ENCODE results near the gene KIFC3. TPM values are rescaled to one million over a fixed set of nuclear protein-coding genes. Genes with fewer than 3 reads are reported as not detected.
"Not testable (repeated sequence)": the region's sequence is repeated elsewhere in the genome, so short reads cannot be mapped to it uniquely, and the experiment has no call there.

KIFC3 gene
- total and polyA plus RNA-seq, 2 donors (not counting 1 experiment from before 2014, with no cell fraction given) = 0.07 to 0.67 TPM

- Mint-ChIP-seq H3K9me3 (ENCODE audit: insufficient read depth) (no peaks in the 10 kb centered on the region), H3K4me1 (no peaks in the 10 kb centered on the region), H3K27ac (no peak overlapping the region), H3K4me3 (no peak overlapping the region), H3K27me3 (no peaks in the 10 kb centered on the region)
- Histone ChIP-seq H3K27me3 (replicated peaks in 1 of 4; ENCODE audit: control extremely low read depth in 1 of 4, control insufficient read depth in 3 of 4, insufficient read depth in 4 of 4, low read length in 3 of 4) (no peaks in the 10 kb centered on the region), H3K4me1 (ENCODE audit: control insufficient read depth in 2 of 2, insufficient read depth in 2 of 2, low read length in 2 of 2) (no peaks in the 10 kb centered on the region), H2AFZ (ENCODE audit: insufficient read depth, low read depth, low read length, poor library complexity, severe bottlenecking) (no peak overlapping the region), H3K79me2 (ENCODE audit: control insufficient read depth, insufficient read depth, low read length) (no peaks in the 10 kb centered on the region), H3K4me2 (replicated peaks; ENCODE audit: low read depth, low read length, poor library complexity, severe bottlenecking) (no peak overlapping the region), H3K27ac (ENCODE audit: low read length in 2 of 2) (no peak overlapping the region), H3K4me3 (ENCODE audit: control extremely low read depth in 1 of 5, extremely low read depth in 1 of 5, insufficient read depth in 1 of 5, low read depth in 2 of 5, low read length in 4 of 5) (no peak overlapping the region), H4K20me1 (ENCODE audit: control insufficient read depth, insufficient read depth, low read length, poor library complexity, severe bottlenecking) (no peaks in the 10 kb centered on the region), H3K9ac (ENCODE audit: low read length) (no peak overlapping the region), H3K9me3 (ENCODE audit: control extremely low read depth in 1 of 3, control insufficient read depth in 2 of 3, insufficient read depth in 1 of 3, low read length in 2 of 3) (no peaks in the 10 kb centered on the region), H3K36me3 (replicated peaks in 1 of 2; ENCODE audit: control extremely low read depth in 1 of 2, control insufficient read depth in 1 of 2, extremely low read depth in 1 of 2, insufficient read depth in 2 of 2, low read length in 1 of 2) (peaks cover 0 to 3% of the 10 kb centered on the region in 2 experiments)
- intact Hi-C loops (cut with micrococcal nuclease) = no loop called here
- POLR2A ChIA-PET = no interaction called here
- ATAC-seq (ENCODE audit: low read depth) (no peak), DNase-seq (no peak)
- CTCF ChIA-PET = no interaction called here
- WGBS (ENCODE audit: insufficient coverage) = 94% methylated on average over 10 of the region's 12 CpGs
- TF ChIP-seq EZH2 (IDR thresholded peaks at IDR 0.05; ENCODE audit: borderline replicate concordance, insufficient read depth, low read depth, low read length, poor library complexity, severe bottlenecking) (no peak), CTCF (IDR thresholded peaks at IDR 0.05) (no peak)
Observed at GRCh38 chr16:57747496-57747895, 54.8 kb downstream of the KIFC3 start.

GRCh38 chr16:57747091-57747490 is 55.2 kb downstream of the KIFC3 start:
- no peak overlapping the region for H2AFZ ChIP-seq (ENCODE audit: insufficient read depth, low read depth, low read length, poor library complexity, severe bottlenecking)
- TF ChIP-seq CTCF (IDR thresholded peaks at IDR 0.05) (no peak), EZH2 (IDR thresholded peaks at IDR 0.05; ENCODE audit: borderline replicate concordance, insufficient read depth, low read depth, low read length, poor library complexity, severe bottlenecking) (no peak)
- CTCF ChIA-PET = no interaction called here
- no peak overlapping the region for H3K27ac Mint-ChIP-seq
- 100% methylated on average over 7 of the region's 7 CpGs for WGBS (ENCODE audit: insufficient coverage)
- no peak for ATAC-seq (ENCODE audit: low read depth)
- no peaks in the 10 kb centered on the region for H3K27me3 Mint-ChIP-seq
- no peak overlapping the region for H3K4me3 Mint-ChIP-seq
- no peaks in the 10 kb centered on the region for H3K9me3 ChIP-seq (ENCODE audit: control extremely low read depth in 1 of 3, control insufficient read depth in 2 of 3, insufficient read depth in 1 of 3, low read length in 2 of 3)
- no peaks in the 10 kb centered on the region for H3K4me1 ChIP-seq (ENCODE audit: control insufficient read depth in 2 of 2, insufficient read depth in 2 of 2, low read length in 2 of 2)
- no peak overlapping the region for H3K9ac ChIP-seq (ENCODE audit: low read length)
- H3K4me1 Mint-ChIP-seq = no peaks in the 10 kb centered on the region
- H3K9me3 Mint-ChIP-seq (ENCODE audit: insufficient read depth) = no peaks in the 10 kb centered on the region
- DNase-seq = no peak
- H3K79me2 ChIP-seq (ENCODE audit: control insufficient read depth, insufficient read depth, low read length) = no peaks in the 10 kb centered on the region
- H3K4me2 ChIP-seq (replicated peaks; ENCODE audit: low read depth, low read length, poor library complexity, severe bottlenecking) = no peak overlapping the region
- peaks cover 0 to 3% of the 10 kb centered on the region in 2 experiments for H3K36me3 ChIP-seq (replicated peaks in 1 of 2; ENCODE audit: control extremely low read depth in 1 of 2, control insufficient read depth in 1 of 2, extremely low read depth in 1 of 2, insufficient read depth in 2 of 2, low read length in 1 of 2)
- H3K27ac ChIP-seq (ENCODE audit: low read length in 2 of 2) = no peak overlapping the region
- H3K27me3 ChIP-seq (replicated peaks in 1 of 4; ENCODE audit: control extremely low read depth in 1 of 4, control insufficient read depth in 3 of 4, insufficient read depth in 4 of 4, low read length in 3 of 4) = no peaks in the 10 kb centered on the region
- no peaks in the 10 kb centered on the region for H4K20me1 ChIP-seq (ENCODE audit: control insufficient read depth, insufficient read depth, low read length, poor library complexity, severe bottlenecking)
- POLR2A ChIA-PET = no interaction called here
- no peak overlapping the region for H3K4me3 ChIP-seq (ENCODE audit: control extremely low read depth in 1 of 5, extremely low read depth in 1 of 5, insufficient read depth in 1 of 5, low read depth in 2 of 5, low read length in 4 of 5)
- intact Hi-C loops (cut with micrococcal nuclease) = no loop called here

- POLR2A ChIA-PET; H3K27me3 ChIP-seq (replicated peaks in 1 of 4; ENCODE audit: control extremely low read depth in 1 of 4, control insufficient read depth in 3 of 4, insufficient read depth in 4 of 4, low read length in 3 of 4); H3K4me1 Mint-ChIP-seq; H4K20me1 ChIP-seq (ENCODE audit: control insufficient read depth, insufficient read depth, low read length, poor library complexity, severe bottlenecking); H3K27ac Mint-ChIP-seq; H3K9ac ChIP-seq (ENCODE audit: low read length); H3K4me1 ChIP-seq (ENCODE audit: control insufficient read depth in 2 of 2, insufficient read depth in 2 of 2, low read length in 2 of 2); H3K4me3 Mint-ChIP-seq; H3K4me2 ChIP-seq (replicated peaks; ENCODE audit: low read depth, low read length, poor library complexity, severe bottlenecking); DNase-seq; H3K27me3 Mint-ChIP-seq; H3K4me3 ChIP-seq (ENCODE audit: control extremely low read depth in 1 of 5, extremely low read depth in 1 of 5, insufficient read depth in 1 of 5, low read depth in 2 of 5, low read length in 4 of 5); H2AFZ ChIP-seq (ENCODE audit: insufficient read depth, low read depth, low read length, poor library complexity, severe bottlenecking); H3K79me2 ChIP-seq (ENCODE audit: control insufficient read depth, insufficient read depth, low read length); CTCF ChIA-PET; H3K9me3 ChIP-seq (ENCODE audit: control extremely low read depth in 1 of 3, control insufficient read depth in 2 of 3, insufficient read depth in 1 of 3, low read length in 2 of 3); intact Hi-C loops (cut with micrococcal nuclease); H3K27ac ChIP-seq (ENCODE audit: low read length in 2 of 2); ATAC-seq (ENCODE audit: low read depth); H3K9me3 Mint-ChIP-seq (ENCODE audit: insufficient read depth); H3K36me3 ChIP-seq (replicated peaks in 1 of 2; ENCODE audit: control extremely low read depth in 1 of 2, control insufficient read depth in 1 of 2, extremely low read depth in 1 of 2, insufficient read depth in 2 of 2, low read length in 1 of 2): not testable (repeated sequence)
- WGBS (ENCODE audit: insufficient coverage) = 90% methylated on average over 5 of the region's 7 CpGs
Observed at GRCh38 chr16:57746316-57746715, 56.0 kb downstream of the KIFC3 start.
